Body of pancreas (tissue), 4 donors: ENCODE results near the gene HPGDS. TPM values are rescaled to one million over a fixed set of nuclear protein-coding genes. Genes with fewer than 3 reads are reported as not detected.
A peak's percentile ranks its signal among the peaks of the same experiment; 100 is the strongest.

ENCODE experiments used
- ATAC-seq: fragments of 150-250 bp; one replicate; pipeline ENCODE4 v1.9.1; 2016
- DNase-seq, 4 donors: peaks; one replicate each; pipeline ENCODE4 v3.0.0-alpha.2; 2019
- H3K27ac ChIP-seq, 4 donors: fragments of 200-600 bp; sonication (generic); 1 replicate in 3 of 4; 2 replicates in 1 of 4; pipeline versions ENCODE4 v1.5.1 to v1.6.1; 2016 to 2019; ENCODE audit warnings: mild to moderate bottlenecking in 1 of 4, mixed read lengths in 1 of 4, moderate library complexity in 1 of 4
- H3K27me3 ChIP-seq, 2 donors: fragments of 200-600 bp; sonication (generic); one replicate each; pipeline ENCODE4 v1.6.0; 2016; ENCODE audit warnings: mild to moderate bottlenecking in 1 of 2
- H3K36me3 ChIP-seq, 2 donors: fragments of 200-600 bp; sonication (generic); replicated peaks in 1 of 2; 2 replicates each; pipeline ENCODE4 v1.5.1; 2016; ENCODE audit warnings: low read depth in 2 of 2; ENCODE audit not compliant: insufficient read depth in 1 of 2
- H3K4me1 ChIP-seq: fragments of 200-600 bp; sonication (generic); one replicate; pipeline ENCODE4 v1.6.0; 2016
- H3K4me3 ChIP-seq, 2 donors: fragments of 200-600 bp; sonication (generic); 1 replicate in 1 of 2; 2 replicates in 1 of 2; pipeline ENCODE4 v1.5.1; 2016 to 2019
- H3K9me3 ChIP-seq, 3 donors: fragments of 200-600 bp; sonication (generic); 1 replicate in 2 of 3; 2 replicates in 1 of 3; pipeline ENCODE4 v1.5.1; 2016
- CTCF ChIP-seq, 7 experiments: fragments of 450-650 bp in 4 of 7; fragments of 200-600 bp in 3 of 7; sonication (generic) in 3 of 7; IDR thresholded peaks; one replicate each; pipeline ENCODE4 v1.5.1; 2016 to 2019; ENCODE audit warnings: antibody characterized with exemption in 7 of 7
- POLR2A ChIP-seq, 3 donors: fragments of 450-650 bp; IDR thresholded peaks; one replicate each; pipeline ENCODE4 v1.6.1; 2016; ENCODE audit warnings: antibody characterized with exemption in 3 of 3, mild to moderate bottlenecking in 2 of 3
- WGBS, 2 donors: methylation state at CpG; one replicate each; pipeline ENCODE4 v1.1.5; 2017; 5-methylcytosine and 5-hydroxymethylcytosine counted together
- intact Hi-C: fragments of 100-400 bp; cut with DNase I; formaldehyde crosslinking; loops from one replicate; pipeline ENCODE4 v1.15.1; 2023
- total RNA-seq, 2 donors: library from RNA; depleted of rRNA; stranded (reverse); fragments of >200 nt; gene quantifications; one replicate each; pipeline ENCODE4 v1.1.0, GENCODE V29; 2016

Gene HPGDS
- total RNA-seq, 2 donors from 2014 or later: 1.8 to 3.6 TPM

- H3K4me3 ChIP-seq: no peak overlapping the region
- WGBS, 2 donors: 85 to 86% methylated on average over 3 of the region's 3 CpGs
- no peaks in the 10 kb centered on the region for H3K9me3 ChIP-seq
- no peaks in the 10 kb centered on the region for H3K4me1 ChIP-seq
- H3K27me3 ChIP-seq: no peaks in the 10 kb centered on the region
- H3K36me3 ChIP-seq: no peaks in the 10 kb centered on the region
- TF ChIP-seq POLR2A (IDR thresholded peaks at IDR 0.05): no peak
- TF ChIP-seq CTCF (IDR thresholded peaks at IDR 0.05): no peak
- no peak for ATAC-seq
- H3K27ac ChIP-seq: no peak overlapping the region
- intact Hi-C loops: no loop called here
- peak in 1 of 4 donors; percentile 19 for DNase-seq
These were observed 7.7 kb downstream of the HPGDS start for GRCh38 chr4:94334962-94335361.

GRCh38 chr4:94334476-94334875 is 8.2 kb downstream of the HPGDS start:
- TF ChIP-seq POLR2A (IDR thresholded peaks at IDR 0.05): no peak
- no peak for TF ChIP-seq CTCF (IDR thresholded peaks at IDR 0.05)
- Histone ChIP-seq H3K9me3 (no peaks in the 10 kb centered on the region), H3K27me3 (no peaks in the 10 kb centered on the region), H3K4me3 (no peak overlapping the region), H3K27ac (no peak overlapping the region), H3K4me1 (no peaks in the 10 kb centered on the region), H3K36me3 (no peaks in the 10 kb centered on the region)
- intact Hi-C loops: no loop called here
- ATAC-seq (no peak), DNase-seq (no peak)
- 71 to 72% methylated on average over 2 of the region's 2 CpGs for WGBS, 2 donors

GRCh38 chr4:94333866-94334265 is 8.8 kb downstream of the HPGDS start:
- no peak for ATAC-seq
- no peaks in the 10 kb centered on the region for H3K4me1 ChIP-seq
- H3K36me3 ChIP-seq: no peaks in the 10 kb centered on the region
- H3K27ac ChIP-seq: no peak overlapping the region
- TF ChIP-seq POLR2A (IDR thresholded peaks at IDR 0.05) (no peak), CTCF (IDR thresholded peaks at IDR 0.05) (no peak)
- intact Hi-C loops: no loop called here
- no peak overlapping the region for H3K4me3 ChIP-seq
- 81 to 85% methylated on average over 3 of the region's 3 CpGs for WGBS, 2 donors
- H3K9me3 ChIP-seq: no peaks in the 10 kb centered on the region
- no peaks in the 10 kb centered on the region for H3K27me3 ChIP-seq
- DNase-seq: no peak

- H3K27me3 ChIP-seq: no peaks in the 10 kb centered on the region
- WGBS, 2 donors: 42 to 56% methylated on average over 5 of the region's 5 CpGs
- H3K27ac ChIP-seq: no peak overlapping the region
- no peak overlapping the region for H3K4me3 ChIP-seq
- no peak for ATAC-seq
- no peaks in the 10 kb centered on the region for H3K4me1 ChIP-seq
- H3K36me3 ChIP-seq: no peaks in the 10 kb centered on the region
- intact Hi-C loops: no loop called here
- DNase-seq: no peak
- TF ChIP-seq POLR2A (IDR thresholded peaks at IDR 0.05) (no peak), CTCF (IDR thresholded peaks at IDR 0.05) (no peak)
- no peaks in the 10 kb centered on the region for H3K9me3 ChIP-seq
These were observed 9.5 kb downstream of the HPGDS start for GRCh38 chr4:94332983-94333590.

- Histone ChIP-seq H3K4me1 (no peaks in the 10 kb centered on the region), H3K27ac (no peak overlapping the region), H3K27me3 (no peaks in the 10 kb centered on the region), H3K9me3 (peaks cover 0 to 13% (median 0%) of the 10 kb centered on the region in 3 donors), H3K36me3 (no peaks in the 10 kb centered on the region), H3K4me3 (no peak overlapping the region)
- intact Hi-C loops: no loop called here
- no peak for ATAC-seq
- no peak for DNase-seq
- 53% methylated on average over 1 of the region's 1 CpG for WGBS, 2 donors
- TF ChIP-seq POLR2A (IDR thresholded peaks at IDR 0.05) (no peak), CTCF (IDR thresholded peaks at IDR 0.05) (no peak)
These were observed 12.7 kb downstream of the HPGDS start for GRCh38 chr4:94329933-94330332.
